Brain microvascular endothelial cell (primary cell): ENCODE measurements around the gene ABHD17C.

Experiments used
- DNase-seq: peaks from one replicate; pipeline ENCODE4 v3.0.0-alpha.2; 2020
- H3K27ac ChIP-seq: fragments of 250-450 bp; sonication (Bioruptor Pico); 2 replicates; pipeline ENCODE4 v1.5.1; 2020; ENCODE audit warnings: mild to moderate bottlenecking, moderate library complexity
- H3K27me3 ChIP-seq: fragments of 250-450 bp; sonication (Bioruptor Pico); replicated peaks from 2 replicates; pipeline ENCODE4 v1.5.1; 2020; ENCODE audit warnings: mild to moderate bottlenecking
- H3K36me3 ChIP-seq: fragments of 250-450 bp; sonication (Bioruptor Pico); replicated peaks from 2 replicates; pipeline ENCODE4 v1.5.1; 2020; ENCODE audit warnings: mild to moderate bottlenecking
- H3K4me3 ChIP-seq: 2 replicates; pipeline ENCODE4 v1.5.1; 2011; ENCODE audit warnings: low read depth, mild to moderate bottlenecking, control low read depth, low read length, moderate library complexity
- in situ Hi-C: cut with HindIII; loops from 2 replicates; pipeline ENCODE4 v1.10.0; 2017; ENCODE audit warnings: low sequenced_read_pairs, low pct_ligation_motif_present
- TF ChIP-seq, protein P1 (sequence below): IDR thresholded peaks from 2 replicates; pipeline ENCODE4 v1.5.1; 2011; ENCODE audit warnings: low read depth, mild to moderate bottlenecking, moderate library complexity, low read length, control low read depth, inconsistent platforms; ENCODE audit errors: missing control alignments

The ABHD17C gene

DNA sequence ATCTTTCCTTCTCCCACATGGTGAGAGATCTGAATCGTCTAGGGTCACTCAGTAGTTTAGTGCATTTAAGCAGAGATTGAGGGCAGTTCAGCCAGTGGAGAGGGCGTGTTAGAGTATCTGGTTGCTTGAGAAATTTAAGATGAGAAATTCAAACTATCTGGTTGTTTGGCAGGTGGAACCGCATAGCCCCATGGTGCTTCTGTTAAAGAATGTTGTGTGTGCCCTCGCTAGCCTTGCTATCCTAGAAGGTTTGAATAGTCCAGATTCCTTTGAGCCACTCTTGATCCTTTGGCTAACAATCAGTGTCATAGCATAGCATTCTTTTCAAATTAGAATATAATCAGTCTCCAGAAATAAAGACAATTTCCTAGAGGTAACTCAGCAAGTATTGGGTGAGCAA, 32.1 kb downstream of the ABHD17C start:
- Histone ChIP-seq H3K27ac (no peak overlapping the region), H3K4me3 (no peak overlapping the region), H3K27me3 (no peaks in the 10 kb centered on the region), H3K36me3 (no peaks in the 10 kb centered on the region)
- in situ Hi-C loops, result no loop called here
- DNase-seq, result peak; percentile 16
- TF ChIP-seq, protein P1, sequence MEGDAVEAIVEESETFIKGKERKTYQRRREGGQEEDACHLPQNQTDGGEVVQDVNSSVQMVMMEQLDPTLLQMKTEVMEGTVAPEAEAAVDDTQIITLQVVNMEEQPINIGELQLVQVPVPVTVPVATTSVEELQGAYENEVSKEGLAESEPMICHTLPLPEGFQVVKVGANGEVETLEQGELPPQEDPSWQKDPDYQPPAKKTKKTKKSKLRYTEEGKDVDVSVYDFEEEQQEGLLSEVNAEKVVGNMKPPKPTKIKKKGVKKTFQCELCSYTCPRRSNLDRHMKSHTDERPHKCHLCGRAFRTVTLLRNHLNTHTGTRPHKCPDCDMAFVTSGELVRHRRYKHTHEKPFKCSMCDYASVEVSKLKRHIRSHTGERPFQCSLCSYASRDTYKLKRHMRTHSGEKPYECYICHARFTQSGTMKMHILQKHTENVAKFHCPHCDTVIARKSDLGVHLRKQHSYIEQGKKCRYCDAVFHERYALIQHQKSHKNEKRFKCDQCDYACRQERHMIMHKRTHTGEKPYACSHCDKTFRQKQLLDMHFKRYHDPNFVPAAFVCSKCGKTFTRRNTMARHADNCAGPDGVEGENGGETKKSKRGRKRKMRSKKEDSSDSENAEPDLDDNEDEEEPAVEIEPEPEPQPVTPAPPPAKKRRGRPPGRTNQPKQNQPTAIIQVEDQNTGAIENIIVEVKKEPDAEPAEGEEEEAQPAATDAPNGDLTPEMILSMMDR, result no peak

DNA sequence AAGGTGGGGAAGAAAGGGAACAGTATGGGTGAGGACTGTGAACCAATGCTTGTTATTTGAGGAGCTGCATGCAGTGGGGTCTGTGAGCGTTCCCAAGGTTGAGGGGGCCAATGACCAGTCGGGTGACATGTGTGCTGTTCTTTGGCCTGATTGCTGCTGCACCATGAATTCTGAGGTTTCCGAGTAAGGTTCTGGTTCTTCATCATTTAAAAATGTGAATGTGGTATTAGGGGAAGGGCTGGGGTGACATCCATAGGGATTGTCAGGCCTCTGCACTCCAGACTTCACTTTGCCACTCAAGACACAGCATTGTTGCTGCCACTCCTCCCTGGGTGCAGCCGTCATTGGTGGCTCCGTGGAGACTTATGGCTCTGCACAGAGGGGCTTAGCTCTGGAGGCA, 32.5 kb downstream of the ABHD17C start:
- in situ Hi-C loops, result no loop called here
- TF ChIP-seq, protein P1, result no peak
- H3K27ac ChIP-seq, result no peak overlapping the region

DNA sequence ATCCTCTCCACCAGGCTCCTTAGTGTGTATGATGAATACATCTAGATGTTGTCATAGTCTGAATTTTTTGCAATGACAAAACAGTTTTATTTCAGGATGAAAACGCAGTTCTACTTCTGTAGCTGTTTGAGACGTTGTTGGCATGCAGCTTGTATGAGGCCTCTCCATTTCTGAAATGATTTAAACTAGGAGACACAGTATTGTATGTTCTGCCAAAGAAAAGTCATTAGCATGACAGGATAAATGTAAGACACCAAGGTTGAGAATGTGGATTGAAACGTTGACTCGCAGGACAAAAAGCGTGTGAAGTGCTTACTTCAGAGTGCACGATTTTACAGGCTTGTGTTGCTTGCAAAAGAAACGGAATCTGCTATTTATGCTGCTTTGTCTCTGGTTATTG, 35.3 kb downstream of the ABHD17C start:
- no peak for DNase-seq
- H3K36me3 ChIP-seq, result no peaks in the 10 kb centered on the region
- no peak overlapping the region for H3K4me3 ChIP-seq
- H3K27ac ChIP-seq, result no peak overlapping the region
- in situ Hi-C loops, result no loop called here
- TF ChIP-seq, protein P1, result no peak
- no peaks in the 10 kb centered on the region for H3K27me3 ChIP-seq

More for the DNA sequence above, 32.5 kb downstream of the ABHD17C start:
- no peaks in the 10 kb centered on the region for H3K36me3 ChIP-seq
- no peaks in the 10 kb centered on the region for H3K27me3 ChIP-seq
- no peak overlapping the region for H3K4me3 ChIP-seq
- DNase-seq, result no peak

DNA sequence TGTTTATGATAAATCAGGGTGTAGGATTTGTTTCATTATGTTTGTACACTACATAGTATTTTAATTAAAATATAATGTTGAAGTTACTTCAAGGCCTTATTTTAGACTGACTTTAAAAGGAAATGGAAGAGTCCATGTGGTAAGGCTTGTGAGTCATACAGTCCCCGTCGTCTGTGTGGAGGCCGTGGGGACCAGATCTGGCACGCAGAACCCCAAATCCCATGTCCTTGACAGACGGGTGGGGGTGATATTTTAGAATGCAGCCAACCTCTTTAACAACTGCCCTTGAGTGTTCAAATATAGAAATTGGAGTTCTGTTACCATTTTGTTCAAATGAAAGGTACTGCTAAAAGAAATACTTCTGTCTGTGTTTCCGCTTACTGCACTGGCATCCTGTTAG, 35.8 kb downstream of the ABHD17C start:
- Histone ChIP-seq H3K4me3 (no peak overlapping the region), H3K36me3 (no peaks in the 10 kb centered on the region), H3K27ac (no peak overlapping the region), H3K27me3 (no peaks in the 10 kb centered on the region)
- no peak for DNase-seq
- in situ Hi-C loops, result no loop called here
- TF ChIP-seq, protein P1, result no peak

DNA sequence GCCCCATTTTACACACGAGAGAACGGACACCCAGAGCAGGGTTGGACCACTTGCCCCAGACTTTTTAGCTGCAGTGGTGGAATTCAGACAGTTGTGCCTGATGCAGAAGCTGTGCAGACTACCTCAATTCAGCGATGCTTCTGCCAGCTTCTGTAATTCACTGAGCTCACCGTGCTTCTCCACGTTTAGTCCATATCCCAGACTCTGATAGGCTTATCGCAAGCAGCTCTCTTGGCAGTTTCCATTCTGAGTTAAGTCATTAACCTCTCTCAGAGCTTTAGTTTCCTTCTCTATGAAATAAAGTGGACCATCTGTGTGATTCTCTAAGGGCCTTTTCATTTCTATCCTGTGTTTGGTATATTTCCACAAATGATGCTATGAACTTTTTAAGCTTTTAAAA, 37.1 kb downstream of the ABHD17C start:
- DNase-seq, result no peak
- no peaks in the 10 kb centered on the region for H3K27me3 ChIP-seq
- H3K36me3 ChIP-seq, result no peaks in the 10 kb centered on the region
- TF ChIP-seq, protein P1, result no peak
- H3K27ac ChIP-seq, result no peak overlapping the region
- H3K4me3 ChIP-seq, result no peak overlapping the region
- in situ Hi-C loops, result no loop called here

DNA sequence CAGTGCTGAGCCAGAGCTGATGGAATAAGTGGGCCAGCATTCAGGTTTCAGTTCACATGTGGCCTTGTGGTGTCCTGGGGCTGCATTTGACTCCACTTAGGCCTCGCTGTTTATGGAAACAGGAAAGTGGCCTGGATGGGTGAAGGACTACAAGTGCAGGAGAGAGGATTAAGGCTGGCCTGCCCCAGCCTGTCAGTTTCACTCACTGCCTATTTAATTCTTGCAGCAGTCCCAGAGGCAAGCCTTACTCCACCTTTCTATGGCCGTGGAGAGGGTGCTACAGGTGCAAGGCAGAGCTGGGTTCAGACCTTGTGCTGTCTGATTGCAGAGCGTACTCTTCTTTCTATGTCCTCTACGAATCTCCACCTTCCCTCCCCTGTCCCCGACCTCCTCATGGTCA, 37.7 kb downstream of the ABHD17C start:
- in situ Hi-C loops, result no loop called here
- Histone ChIP-seq H3K27me3 (no peaks in the 10 kb centered on the region), H3K27ac (no peak overlapping the region), H3K4me3 (no peak overlapping the region), H3K36me3 (no peaks in the 10 kb centered on the region)
- TF ChIP-seq, protein P1, result no peak
- no peak for DNase-seq
